Peyer's patch (tissue), 4 donors: ENCODE measurements around the gene RIPK4. TPM values are rescaled to one million over a fixed set of nuclear protein-coding genes. Genes with fewer than 3 reads are reported as not detected.

Experiments
- DNase-seq, 3 donors: peaks; one replicate each; pipeline ENCODE4 v3.0.0-alpha.2; 2017 to 2019
- H3K27ac ChIP-seq, 4 donors: fragments of 200-600 bp; sonication (generic); one replicate each; pipeline ENCODE4 v1.5.1; 2016 to 2019
- H3K27me3 ChIP-seq, 2 donors: fragments of 200-600 bp; sonication (generic); one replicate each; pipeline ENCODE4 v1.5.1; 2019
- H3K36me3 ChIP-seq, 3 donors: fragments of 200-600 bp; sonication (generic); one replicate each; pipeline ENCODE4 v1.5.1; 2016 to 2019
- H3K4me1 ChIP-seq, 4 donors: fragments of 200-600 bp; sonication (generic); one replicate each; pipeline ENCODE4 v1.5.1; 2016 to 2019
- H3K4me3 ChIP-seq, 4 donors: fragments of 200-600 bp; sonication (generic); 1 replicate in 3 of 4; 2 replicates in 1 of 4; pipeline ENCODE4 v1.5.1; 2016 to 2019; ENCODE audit warnings: mild to moderate bottlenecking in 1 of 4
- H3K9me3 ChIP-seq, 4 donors: fragments of 200-600 bp; sonication (generic); one replicate each; pipeline ENCODE4 v1.5.1; 2016 to 2019; ENCODE audit warnings: mild to moderate bottlenecking in 1 of 4
- CTCF ChIP-seq, 6 experiments: fragments of 450-650 bp in 4 of 6; fragments of 200-600 bp in 2 of 6; sonication (generic) in 1 of 6; IDR thresholded peaks; one replicate each; pipeline ENCODE4 v1.5.1; 2017 to 2019; ENCODE audit warnings: antibody characterized with exemption in 6 of 6, mild to moderate bottlenecking in 3 of 6, moderate library complexity in 1 of 6
- POLR2A ChIP-seq, 2 donors: fragments of 450-650 bp; IDR thresholded peaks; one replicate each; pipeline ENCODE4 v1.5.1; 2017; ENCODE audit warnings: antibody characterized with exemption in 2 of 2, mild to moderate bottlenecking in 2 of 2, moderate library complexity in 2 of 2
- total RNA-seq, 4 donors: library from RNA; depleted of rRNA; stranded (reverse); fragments of >200 nt; gene quantifications; one replicate each; pipeline ENCODE4 v1.1.0, GENCODE V29; 2016

Gene RIPK4
- total RNA-seq, 4 donors from 2014 or later, result 5.0 to 62.5 (median 31.3) TPM

- TF ChIP-seq POLR2A (IDR thresholded peaks at IDR 0.05) (no peak), CTCF (IDR thresholded peaks at IDR 0.05) (no peak)
- Histone ChIP-seq H3K27ac (peak overlapping the region in 1 of 4 donors; percentile 92), H3K27me3 (peaks cover 0 to 22% of the 10 kb centered on the region in 2 donors), H3K4me3 (peak overlapping the region in 1 of 4 donors; percentile 84), H3K36me3 (no peaks in the 10 kb centered on the region), H3K4me1 (peaks cover 4 to 49% (median 12%) of the 10 kb centered on the region in 4 donors), H3K9me3 (no peaks in the 10 kb centered on the region)
- DNase-seq, result no peak
Observed at GRCh38 chr21:41763996-41764395, 2.9 kb downstream of the RIPK4 start.

- Histone ChIP-seq H3K27ac (no peak overlapping the region), H3K9me3 (no peaks in the 10 kb centered on the region), H3K4me1 (peaks cover 4 to 49% (median 12%) of the 10 kb centered on the region in 4 donors), H3K27me3 (peaks cover 0 to 22% of the 10 kb centered on the region in 2 donors), H3K36me3 (no peaks in the 10 kb centered on the region), H3K4me3 (peak overlapping the region in 1 of 4 donors; percentile 84)
- peak in 1 of 3 donors; percentile 42 for DNase-seq
- TF ChIP-seq CTCF (IDR thresholded peaks at IDR 0.05) (no peak), POLR2A (IDR thresholded peaks at IDR 0.05) (no peak)
Observed at GRCh38 chr21:41763398-41763931, 3.4 kb downstream of the RIPK4 start.

- peaks cover 4 to 43% (median 9%) of the 10 kb centered on the region in 4 donors for H3K4me1 ChIP-seq
- TF ChIP-seq POLR2A (IDR thresholded peaks at IDR 0.05), result no peak
- no peak for TF ChIP-seq CTCF (IDR thresholded peaks at IDR 0.05)
- H3K27me3 ChIP-seq, result peaks cover 0 to 16% of the 10 kb centered on the region in 2 donors
- no peaks in the 10 kb centered on the region for H3K9me3 ChIP-seq
- DNase-seq, result peak in 1 of 3 donors; percentile 8
- no peak overlapping the region for H3K27ac ChIP-seq
- no peaks in the 10 kb centered on the region for H3K36me3 ChIP-seq
- no peak overlapping the region for H3K4me3 ChIP-seq
Observed at GRCh38 chr21:41762753-41763152, 4.1 kb downstream of the RIPK4 start.

- TF ChIP-seq CTCF (IDR thresholded peaks at IDR 0.05) (no peak), POLR2A (IDR thresholded peaks at IDR 0.05) (no peak)
- peak in 1 of 3 donors; percentile 51 for DNase-seq
- Histone ChIP-seq H3K9me3 (no peaks in the 10 kb centered on the region), H3K4me3 (peak overlapping the region in 2 of 4 donors; percentile 4 to 38), H3K36me3 (no peaks in the 10 kb centered on the region), H3K27me3 (peaks cover 0 to 15% of the 10 kb centered on the region in 2 donors), H3K27ac (no peak overlapping the region), H3K4me1 (peaks cover 3 to 36% (median 6%) of the 10 kb centered on the region in 4 donors)
Observed at GRCh38 chr21:41761934-41762635, 4.8 kb downstream of the RIPK4 start.

- H3K9me3 ChIP-seq, result no peaks in the 10 kb centered on the region
- peaks cover 0 to 8% of the 10 kb centered on the region in 2 donors for H3K27me3 ChIP-seq
- peaks cover 0 to 29% (median 2%) of the 10 kb centered on the region in 4 donors for H3K4me1 ChIP-seq
- TF ChIP-seq CTCF (IDR thresholded peaks at IDR 0.05), result no peak
- no peak for TF ChIP-seq POLR2A (IDR thresholded peaks at IDR 0.05)
- H3K27ac ChIP-seq, result no peak overlapping the region
- H3K36me3 ChIP-seq, result peaks cover 0 to 4% (median 0%) of the 10 kb centered on the region in 3 donors
- DNase-seq, result peak in 1 of 3 donors; percentile 54
- H3K4me3 ChIP-seq, result peak overlapping the region in 2 of 4 donors; percentile 4 to 38
Observed at GRCh38 chr21:41761211-41761933, 5.5 kb downstream of the RIPK4 start.
